Hematopoietic multipotent progenitor cell treated with erythropoietin and hydrocortisone succinate and interleukin-3 and kit ligand, for 4 days (in vitro differentiated cells): ENCODE data around the gene ASTL.
"Not testable (repeated sequence)": the region's sequence is repeated elsewhere in the genome, so short reads cannot be mapped to it uniquely, and the experiment has no call there.

Experiments
- DNase-seq: peaks from one replicate; pipeline ENCODE4 v3.0.0-alpha.2; 2015

ASTL gene

GRCh38 chr2:96145036-96145847, 6.9 kb upstream of the ASTL start, which contains the start of gene DUSP2:
Gene DUSP2, minus strand, starts transcription at chr2:96145440. Its CDS starts 86 bp downstream, at chr2:96145354.
- peak; percentile 94 for DNase-seq

- DNase-seq: peak; percentile 58
These were observed 6.3 kb upstream of the ASTL start for GRCh38 chr2:96144481-96145035.

GRCh38 chr2:96143848-96144480, 5.7 kb upstream of the ASTL start:
- DNase-seq: peak; percentile 57

GRCh38 chr2:96143231-96143847, 5.0 kb upstream of the ASTL start:
- no peak for DNase-seq

- no peak for DNase-seq
These were observed 4.2 kb upstream of the ASTL start for GRCh38 chr2:96142217-96143113.

GRCh38 chr2:96141624-96141967, 3.3 kb upstream of the ASTL start:
- DNase-seq: not testable (repeated sequence)

GRCh38 chr2:96140941-96141623, 2.8 kb upstream of the ASTL start:
- no peak for DNase-seq

- no peak for DNase-seq
These were observed 968 bp upstream of the ASTL start for GRCh38 chr2:96139181-96139758.

- no peak for DNase-seq
These were observed 752 bp downstream of the ASTL start for GRCh38 chr2:96137321-96138178.

GRCh38 chr2:96136129-96136720, 2.1 kb downstream of the ASTL start:
- no peak for DNase-seq

GRCh38 chr2:96135621-96136020, 2.7 kb downstream of the ASTL start:
- no peak for DNase-seq

GRCh38 chr2:96135171-96135570, 3.1 kb downstream of the ASTL start:
- DNase-seq: no peak

GRCh38 chr2:96134421-96134820, 3.9 kb downstream of the ASTL start:
- DNase-seq: no peak

- no peak for DNase-seq
These were observed 6.2 kb downstream of the ASTL start for GRCh38 chr2:96131813-96132745.

GRCh38 chr2:96131152-96131812, 7.0 kb downstream of the ASTL start:
- DNase-seq: no peak

GRCh38 chr2:96130483-96130882, 7.8 kb downstream of the ASTL start:
- DNase-seq: no peak

- no peak for DNase-seq
These were observed 8.7 kb downstream of the ASTL start for GRCh38 chr2:96129528-96130120.

- DNase-seq: no peak
These were observed 9.8 kb downstream of the ASTL start for GRCh38 chr2:96128456-96128855.
